Naive B cell (primary cell): ENCODE measurements around the gene CUX1. TPM values are rescaled to one million over a fixed set of nuclear protein-coding genes. Genes with fewer than 3 reads are reported as not detected.

Source experiments
- ATAC-seq, 2 donors: fragments of 150-1000 bp; cut with Tn5 transposase; 2 replicates each; pipeline ENCODE4 v1.10.0; 2021; ENCODE audit warnings: low read depth in 2 of 2, mild to moderate bottlenecking in 2 of 2, moderate library complexity in 2 of 2
- DNase-seq: peaks from one replicate; pipeline ENCODE4 v3.0.0; 2022
- H3K27ac Mint-ChIP-seq, 6 donors: one replicate each; pipeline ENCODE4 v1.8.0; 2020 to 2022; ENCODE audit warnings: mild to moderate bottlenecking in 6 of 6, mixed read lengths in 6 of 6, moderate library complexity in 5 of 6, inconsistent platforms in 2 of 6
- H3K27me3 Mint-ChIP-seq, 3 donors: one replicate each; pipeline ENCODE4 v1.8.0; 2021 to 2022; ENCODE audit warnings: mixed read lengths in 3 of 3, mild to moderate bottlenecking in 1 of 3
- H3K36me3 Mint-ChIP-seq, 2 donors: one replicate each; pipeline ENCODE4 v1.8.0; 2020 to 2022; ENCODE audit warnings: mixed read lengths in 2 of 2, inconsistent platforms in 1 of 2, mild to moderate bottlenecking in 1 of 2
- H3K4me1 Mint-ChIP-seq, 3 donors: one replicate each; pipeline ENCODE4 v1.8.0; 2020 to 2022; ENCODE audit warnings: mixed read lengths in 3 of 3, inconsistent platforms in 1 of 3, mild to moderate bottlenecking in 1 of 3, moderate library complexity in 1 of 3
- H3K4me3 Mint-ChIP-seq, 8 donors: one replicate each; pipeline ENCODE4 v1.8.0; 2020 to 2022; ENCODE audit warnings: mild to moderate bottlenecking in 8 of 8, mixed read lengths in 8 of 8, moderate library complexity in 8 of 8, inconsistent platforms in 2 of 8
- H3K9me3 Mint-ChIP-seq, 7 donors: one replicate each; pipeline ENCODE4 v1.8.0; 2020 to 2022; ENCODE audit warnings: mixed read lengths in 7 of 7, mild to moderate bottlenecking in 5 of 7, inconsistent platforms in 2 of 7, moderate library complexity in 1 of 7
- polyA plus RNA-seq, 6 donors: library from polyadenylated mRNA; unstranded; fragments of 300-500 nt; fragmentation: Illumina TruSeq; gene quantifications; one replicate each; pipeline ENCODE4 v1.2.3, GENCODE V29; 2021; ENCODE audit warnings: low read depth in 6 of 6

CUX1 gene
- polyA plus RNA-seq, 6 donors from 2014 or later, result 0.66 to 31.5 (median 14.5) TPM

GRCh38 chr7:102272917-102273748 lies 455.7 kb downstream of the CUX1 start:
- H3K4me1 Mint-ChIP-seq, result peaks cover 3 to 5% (median 5%) of the 10 kb centered on the region in 3 donors
- no peaks in the 10 kb centered on the region for H3K27me3 Mint-ChIP-seq
- DNase-seq (no peak), ATAC-seq (no peak)
- H3K4me3 Mint-ChIP-seq, result no peak overlapping the region
- no peaks in the 10 kb centered on the region for H3K36me3 Mint-ChIP-seq
- no peaks in the 10 kb centered on the region for H3K9me3 Mint-ChIP-seq
- no peak overlapping the region for H3K27ac Mint-ChIP-seq

DNA sequence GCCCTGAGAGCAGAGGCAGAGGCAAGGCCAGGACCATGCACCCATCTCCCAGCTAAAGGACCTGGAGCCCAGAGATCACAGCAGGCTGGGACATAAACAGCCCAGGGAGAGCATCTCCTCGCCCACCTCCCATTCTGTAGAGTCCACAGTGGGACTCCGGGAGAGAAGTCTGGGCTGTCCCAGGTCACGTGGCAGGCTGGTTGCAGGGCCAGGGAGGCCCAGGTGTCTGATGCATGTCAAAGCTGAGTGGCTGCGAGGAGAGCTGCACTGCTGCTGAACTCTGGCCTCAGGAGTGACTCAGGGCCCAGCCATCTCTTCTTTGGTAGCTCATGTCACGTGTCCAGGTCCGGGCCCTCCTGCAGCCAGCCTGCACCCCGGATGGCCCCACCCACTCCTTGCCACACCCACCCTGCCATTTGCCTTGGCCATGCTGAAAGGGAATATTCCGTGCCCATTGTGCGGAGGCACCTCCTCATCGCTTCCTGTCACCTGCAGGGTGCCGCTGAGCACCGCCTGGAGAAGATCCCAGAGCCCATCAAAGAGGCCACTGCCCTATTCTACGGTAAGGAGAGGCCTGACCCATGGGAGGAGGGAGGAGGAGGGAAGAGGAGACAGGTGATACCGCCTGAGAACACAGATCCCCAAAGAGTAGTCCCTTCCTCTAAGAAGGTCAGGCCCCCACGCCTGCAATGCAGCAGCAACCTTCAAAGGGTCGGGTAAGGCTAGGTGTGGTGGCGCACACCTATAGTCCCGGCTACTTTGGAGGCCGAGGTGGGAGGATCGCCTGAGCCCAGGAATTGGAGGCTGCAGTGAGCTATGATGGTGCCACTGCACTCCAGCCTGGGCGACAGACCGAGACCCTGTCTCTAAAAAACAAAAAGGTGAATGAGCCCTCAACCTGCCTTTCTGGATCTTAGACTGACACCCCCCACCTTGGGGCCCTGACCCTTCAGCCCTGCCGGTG lies 456.6 kb downstream of the CUX1 start:
- ATAC-seq (no peak), DNase-seq (no peak)
- Mint-ChIP-seq H3K27ac (no peak overlapping the region), H3K9me3 (no peaks in the 10 kb centered on the region), H3K4me1 (peaks cover 3 to 5% (median 5%) of the 10 kb centered on the region in 3 donors), H3K36me3 (no peaks in the 10 kb centered on the region), H3K4me3 (no peak overlapping the region), H3K27me3 (no peaks in the 10 kb centered on the region)

DNA sequence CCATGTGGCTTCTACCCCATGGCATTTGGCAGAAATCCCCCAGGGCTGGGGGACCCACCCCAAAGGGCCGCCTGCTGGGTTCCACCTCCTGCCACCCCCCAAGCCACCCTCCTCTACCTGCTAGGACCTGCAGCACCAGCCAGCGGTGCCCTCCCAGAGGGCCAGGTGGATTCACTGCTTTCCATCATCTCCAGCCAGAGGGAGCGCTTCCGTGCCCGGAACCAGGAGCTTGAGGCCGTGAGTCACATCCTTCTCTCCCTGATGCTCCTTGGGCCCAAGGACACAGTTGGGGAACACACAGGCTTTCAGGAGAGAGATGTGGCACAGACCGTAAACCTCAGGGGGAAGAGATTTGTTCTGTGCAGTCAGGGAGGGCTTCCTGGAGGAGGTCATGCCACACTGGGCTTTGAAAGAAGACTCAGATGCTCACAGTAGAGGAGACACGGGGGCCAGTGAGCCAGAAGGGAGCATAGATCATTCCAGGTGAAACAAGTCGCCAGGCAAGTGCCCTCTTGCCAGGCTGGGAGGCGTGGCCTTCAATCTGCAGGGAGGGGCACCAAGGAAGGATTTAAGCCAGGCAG lies 457.8 kb downstream of the CUX1 start:
- DNase-seq, result no peak
- H3K27ac Mint-ChIP-seq, result no peak overlapping the region
- no peaks in the 10 kb centered on the region for H3K27me3 Mint-ChIP-seq
- no peak for ATAC-seq
- H3K4me1 Mint-ChIP-seq, result peaks cover 9 to 17% (median 14%) of the 10 kb centered on the region in 3 donors
- no peak overlapping the region for H3K4me3 Mint-ChIP-seq
- no peaks in the 10 kb centered on the region for H3K36me3 Mint-ChIP-seq
- no peaks in the 10 kb centered on the region for H3K9me3 Mint-ChIP-seq

DNA sequence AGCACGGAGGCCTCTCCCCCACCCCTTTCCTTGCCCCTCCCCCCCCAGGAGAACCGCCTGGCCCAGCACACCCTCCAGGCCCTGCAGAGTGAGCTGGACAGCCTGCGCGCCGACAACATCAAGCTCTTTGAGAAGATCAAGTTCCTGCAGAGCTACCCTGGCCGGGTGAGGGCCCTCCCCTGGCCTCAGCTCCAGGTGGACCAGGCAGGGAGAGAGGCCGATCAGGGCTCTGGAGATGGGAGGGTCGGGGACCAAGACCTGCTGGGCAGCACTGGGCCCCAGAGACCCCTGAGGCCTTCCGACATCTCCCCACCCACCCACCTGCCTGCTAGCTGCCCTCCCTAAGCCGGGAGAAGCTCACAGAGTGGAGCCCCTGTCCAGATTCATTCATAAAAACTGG lies 460.5 kb downstream of the CUX1 start:
- no peak overlapping the region for H3K4me3 Mint-ChIP-seq
- no peak for ATAC-seq
- H3K27ac Mint-ChIP-seq, result no peak overlapping the region
- H3K9me3 Mint-ChIP-seq, result no peaks in the 10 kb centered on the region
- no peak for DNase-seq
- no peaks in the 10 kb centered on the region for H3K36me3 Mint-ChIP-seq
- peaks cover 6 to 14% (median 10%) of the 10 kb centered on the region in 3 donors for H3K4me1 Mint-ChIP-seq
- H3K27me3 Mint-ChIP-seq, result no peaks in the 10 kb centered on the region

GRCh38 chr7:102279537-102280400 lies 462.3 kb downstream of the CUX1 start:
- peak; percentile 73 for DNase-seq
- peak; percentile 90 to 95 for ATAC-seq
- Mint-ChIP-seq H3K4me3 (peak overlapping the region in 7 of 8 donors; percentile 46 to 83 (median 66)), H3K4me1 (peaks cover 10 to 30% (median 23%) of the 10 kb centered on the region in 3 donors), H3K27ac (peak overlapping the region in 2 of 6 donors; percentile 42 to 71), H3K9me3 (no peaks in the 10 kb centered on the region), H3K27me3 (no peaks in the 10 kb centered on the region), H3K36me3 (no peaks in the 10 kb centered on the region)

DNA sequence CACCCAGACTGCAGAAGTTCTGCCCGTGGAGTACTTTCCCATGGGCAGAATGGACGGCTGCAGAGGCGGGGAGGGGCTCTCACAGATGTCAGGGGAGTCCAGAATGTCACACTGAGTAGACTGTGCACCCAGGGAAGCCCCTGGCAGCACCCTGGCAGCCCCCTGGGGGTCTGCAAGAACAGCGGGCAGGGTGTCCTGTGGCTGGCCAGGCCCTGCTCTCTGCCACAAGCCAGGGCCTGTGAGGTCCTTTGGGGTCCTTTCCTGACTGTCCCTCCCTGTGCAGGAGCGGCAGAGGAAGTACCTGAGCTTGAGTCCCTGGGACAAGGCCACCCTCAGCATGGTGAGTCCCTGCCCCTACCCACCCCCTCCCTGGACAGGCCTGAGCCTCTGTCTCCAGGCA lies 463.1 kb downstream of the CUX1 start:
- no peaks in the 10 kb centered on the region for H3K36me3 Mint-ChIP-seq
- no peak overlapping the region for H3K4me3 Mint-ChIP-seq
- DNase-seq (no peak), ATAC-seq (no peak)
- no peaks in the 10 kb centered on the region for H3K9me3 Mint-ChIP-seq
- no peaks in the 10 kb centered on the region for H3K27me3 Mint-ChIP-seq
- peaks cover 17 to 37% (median 31%) of the 10 kb centered on the region in 3 donors for H3K4me1 Mint-ChIP-seq
- H3K27ac Mint-ChIP-seq, result no peak overlapping the region

- DNase-seq, result no peak
- no peak overlapping the region for H3K27ac Mint-ChIP-seq
- peaks cover 19 to 41% (median 34%) of the 10 kb centered on the region in 3 donors for H3K4me1 Mint-ChIP-seq
These were observed 464.4 kb downstream of the CUX1 start for GRCh38 chr7:102281785-102282184.

GRCh38 chr7:102282465-102283362 lies 465.3 kb downstream of the CUX1 start:
- H3K4me1 Mint-ChIP-seq, result peaks cover 19 to 41% (median 34%) of the 10 kb centered on the region in 3 donors
- no peaks in the 10 kb centered on the region for H3K9me3 Mint-ChIP-seq
- H3K4me3 Mint-ChIP-seq, result peak overlapping the region in 2 of 8 donors; percentile 66 to 93
- H3K27me3 Mint-ChIP-seq, result no peaks in the 10 kb centered on the region
- H3K27ac Mint-ChIP-seq, result peak overlapping the region in 1 of 6 donors; percentile 51
- no peaks in the 10 kb centered on the region for H3K36me3 Mint-ChIP-seq
- DNase-seq, result no peak
- ATAC-seq, result no peak

More at GRCh38 chr7:102281785-102282184, 464.4 kb downstream of the CUX1 start:
- Mint-ChIP-seq H3K4me3 (no peak overlapping the region), H3K36me3 (no peaks in the 10 kb centered on the region), H3K9me3 (no peaks in the 10 kb centered on the region), H3K27me3 (no peaks in the 10 kb centered on the region)
- ATAC-seq, result no peak

GRCh38 chr7:102283477-102284189 lies 466.2 kb downstream of the CUX1 start:
- DNase-seq (no peak), ATAC-seq (no peak)
- Mint-ChIP-seq H3K9me3 (no peaks in the 10 kb centered on the region), H3K4me1 (peaks cover 25 to 46% (median 42%) of the 10 kb centered on the region in 3 donors), H3K27ac (peak overlapping the region in 3 of 6 donors; percentile 71 to 86 (median 72)), H3K27me3 (no peaks in the 10 kb centered on the region), H3K36me3 (no peaks in the 10 kb centered on the region), H3K4me3 (peak overlapping the region in 4 of 8 donors; percentile 1 to 93 (median 60))

DNA sequence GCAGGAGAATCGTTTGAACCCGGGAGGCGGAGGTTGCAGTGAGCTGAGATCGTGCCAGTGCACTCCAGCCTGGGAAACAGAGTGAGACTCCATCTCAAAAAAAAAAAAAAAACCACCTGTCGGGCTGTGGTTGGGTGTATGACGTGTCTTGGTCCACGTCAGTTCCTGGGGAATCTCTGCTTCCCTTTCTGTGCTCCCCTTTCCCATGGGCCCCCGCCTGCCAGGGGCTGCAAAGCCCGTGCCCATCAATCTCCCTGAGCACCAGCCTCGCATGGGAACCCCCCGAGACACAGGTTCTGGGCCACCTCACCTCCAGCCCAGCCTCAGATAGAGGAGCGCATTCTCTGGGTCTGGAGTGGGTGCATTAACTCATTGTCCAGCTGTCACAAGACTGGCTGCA lies 467.0 kb downstream of the CUX1 start:
- H3K4me1 Mint-ChIP-seq, result peaks cover 31 to 48% (median 48%) of the 10 kb centered on the region in 3 donors
- no peaks in the 10 kb centered on the region for H3K36me3 Mint-ChIP-seq
- no peaks in the 10 kb centered on the region for H3K27me3 Mint-ChIP-seq
- H3K9me3 Mint-ChIP-seq, result no peaks in the 10 kb centered on the region
- DNase-seq (peak; percentile 48), ATAC-seq (peak in 1 of 2 donors; percentile 3)
- H3K4me3 Mint-ChIP-seq, result peak overlapping the region; percentile 78 to 93 (median 88)
- peak overlapping the region in 4 of 6 donors; percentile 49 to 88 (median 73) for H3K27ac Mint-ChIP-seq

DNA sequence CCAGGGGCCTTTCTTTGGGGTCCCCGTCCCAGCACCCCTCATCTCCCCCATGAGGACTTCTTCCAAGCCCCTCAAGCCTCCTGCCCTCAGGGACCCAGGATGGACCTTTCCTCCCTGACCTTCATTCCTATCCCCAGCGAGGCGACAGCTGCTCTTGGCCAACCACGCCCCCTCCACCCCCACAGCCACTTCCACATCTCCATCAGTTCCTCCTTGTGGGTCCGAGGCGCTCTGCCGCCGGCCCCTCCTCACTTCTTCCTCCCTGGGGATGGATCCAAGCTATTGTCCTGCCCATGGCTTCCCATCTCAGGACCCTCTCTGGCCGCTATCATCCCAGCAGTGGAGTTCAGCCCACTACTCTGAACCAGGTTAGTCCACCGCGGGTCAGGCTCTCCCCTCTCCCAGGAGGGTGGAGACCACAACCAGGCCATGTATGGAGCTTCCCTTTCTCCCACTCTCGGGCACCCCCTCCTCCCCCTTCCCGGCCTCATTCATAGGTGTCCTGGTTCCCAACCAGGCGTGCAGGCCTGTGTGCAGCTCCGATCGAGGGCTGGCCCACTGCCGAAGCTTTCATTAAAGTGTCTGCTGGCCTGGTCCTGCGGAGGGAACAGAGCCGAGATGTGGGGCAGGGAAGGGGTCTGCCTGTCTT lies 467.6 kb downstream of the CUX1 start:
- H3K36me3 Mint-ChIP-seq, result no peaks in the 10 kb centered on the region
- H3K27me3 Mint-ChIP-seq, result no peaks in the 10 kb centered on the region
- peaks cover 30 to 48% (median 47%) of the 10 kb centered on the region in 3 donors for H3K4me1 Mint-ChIP-seq
- peak overlapping the region; percentile 71 to 88 (median 76) for H3K27ac Mint-ChIP-seq
- DNase-seq (no peak), ATAC-seq (no peak)
- peak overlapping the region; percentile 78 to 93 (median 88) for H3K4me3 Mint-ChIP-seq
- no peaks in the 10 kb centered on the region for H3K9me3 Mint-ChIP-seq
